Endodermal cell (in vitro differentiated cells): ENCODE measurements around the gene FAM89A. TPM values are rescaled to one million over a fixed set of nuclear protein-coding genes. Genes with fewer than 3 reads are reported as not detected.

ENCODE experiments used
- DNase-seq: peaks from one replicate; pipeline ENCODE4 v3.0.0-alpha.2; 2017
- H3K27ac ChIP-seq: 2 replicates; pipeline ENCODE4 v1.5.1; 2013; ENCODE audit warnings: mild to moderate bottlenecking, low read depth, low read length, moderate library complexity
- H3K27me3 ChIP-seq: 2 replicates; pipeline ENCODE4 v1.6.1; 2013; ENCODE audit warnings: mild to moderate bottlenecking, low read length, moderate library complexity; ENCODE audit not compliant: insufficient read depth, control insufficient read depth, poor library complexity, severe bottlenecking
- H3K36me3 ChIP-seq: 2 replicates; pipeline ENCODE4 v1.7.0; 2013; ENCODE audit warnings: mild to moderate bottlenecking, low read length, moderate library complexity; ENCODE audit not compliant: control insufficient read depth, insufficient read depth
- H3K4me1 ChIP-seq: one replicate; pipeline ENCODE4 v1.7.0; 2013; ENCODE audit warnings: low read length; ENCODE audit not compliant: control insufficient read depth, insufficient read depth
- H3K4me3 ChIP-seq: 2 replicates; pipeline ENCODE4 v1.5.1; 2013; ENCODE audit warnings: mild to moderate bottlenecking, low read length, moderate library complexity
- H3K9ac ChIP-seq: 2 replicates; pipeline ENCODE4 v1.6.1; 2013; ENCODE audit warnings: mild to moderate bottlenecking, low read length, moderate library complexity; ENCODE audit not compliant: poor library complexity, severe bottlenecking; ENCODE audit errors: extremely low read depth
- H3K9me3 ChIP-seq: 2 replicates; pipeline ENCODE4 v1.6.1; 2013; ENCODE audit warnings: mild to moderate bottlenecking, low read length, moderate library complexity; ENCODE audit not compliant: control insufficient read depth
- H3K27ac Mint-ChIP-seq: 2 replicates; pipeline ENCODE4 v1.8.0; 2020; ENCODE audit warnings: mixed read lengths
- H3K27me3 Mint-ChIP-seq: 2 replicates; pipeline ENCODE4 v1.8.0; 2021; ENCODE audit warnings: mild to moderate bottlenecking, mixed read lengths; ENCODE audit not compliant: insufficient read depth
- H3K36me3 Mint-ChIP-seq: 2 replicates; pipeline ENCODE4 v1.8.0; 2020; ENCODE audit warnings: low read depth, mixed read lengths
- H3K4me1 Mint-ChIP-seq: 2 replicates; pipeline ENCODE4 v1.8.0; 2020; ENCODE audit warnings: mixed read lengths
- H3K4me3 Mint-ChIP-seq: 2 replicates; pipeline ENCODE4 v1.8.0; 2020; ENCODE audit warnings: mild to moderate bottlenecking, moderate library complexity, mixed read lengths
- H3K9me3 Mint-ChIP-seq: 2 replicates; pipeline ENCODE4 v1.8.0; 2020; ENCODE audit warnings: mild to moderate bottlenecking, mixed read lengths
- WGBS, 2 experiments: methylation state at CpG; one replicate each; pipeline versions ENCODE4 v1.1.5 to v1.1.7; 2013; ENCODE audit warnings: missing lambda C conversion rate in 2 of 2, mixed read lengths in 1 of 2; ENCODE audit not compliant: insufficient coverage in 1 of 2, insufficient read length in 1 of 2; 5-methylcytosine and 5-hydroxymethylcytosine counted together
- total RNA-seq, 2 donors: library from RNA; stranded (reverse); fragmentation: NEBNext Ultra II Directional in 1 of 2; extraction: Animal tissue kit (Norgen Biotek cat#: 25700) in 1 of 2; gene quantifications; 2 replicates in 1 of 2; 3 replicates in 1 of 2; pipeline ENCODE4 v1.2.1, GENCODE V29; 2021
- TF ChIP-seq, protein P1 (sequence below): fragments of 200-600 bp; sonication (generic); conservative IDR thresholded peaks from 2 replicates; pipeline ENCODE4 v1.5.0; 2021; ENCODE audit warnings: antibody characterized with exemption, mild to moderate bottlenecking

Gene FAM89A
- total RNA-seq, 2 donors from 2014 or later, result 55.9 to 57.7 TPM

DNA sequence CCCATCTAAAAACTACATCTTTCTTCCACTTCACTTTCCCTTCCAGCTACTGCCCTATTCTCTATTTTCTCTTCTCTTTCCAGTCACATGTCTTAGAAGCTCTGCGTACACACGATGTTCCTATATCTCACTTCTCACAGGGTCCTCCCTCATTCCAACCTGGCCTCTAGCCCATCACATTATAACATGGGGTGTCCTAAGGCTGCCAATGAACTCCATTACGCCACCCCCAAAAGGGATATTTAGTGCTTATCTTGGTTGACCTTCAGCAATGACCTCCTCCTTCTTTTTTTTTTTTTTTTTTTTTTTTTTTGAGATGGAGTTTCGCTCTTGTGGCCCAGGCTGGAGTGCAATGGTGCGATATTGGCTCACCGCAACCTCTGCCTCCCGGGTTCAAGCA lies 38.2 kb upstream of the FAM89A start:
- H3K4me3 ChIP-seq, result no peak overlapping the region
- no peaks in the 10 kb centered on the region for H3K9me3 ChIP-seq
- H3K27me3 Mint-ChIP-seq, result peaks cover 64% of the 10 kb centered on the region
- DNase-seq, result no peak
- no peak overlapping the region for H3K4me3 Mint-ChIP-seq
- 96% methylated on average over 5 to 7 of the region's 7 CpGs for WGBS, 2 experiments
- H3K27me3 ChIP-seq, result no peaks in the 10 kb centered on the region
- H3K36me3 Mint-ChIP-seq, result no peaks in the 10 kb centered on the region
- peaks cover 2% of the 10 kb centered on the region for H3K9me3 Mint-ChIP-seq
- no peak overlapping the region for H3K9ac ChIP-seq
- no peaks in the 10 kb centered on the region for H3K4me1 ChIP-seq
- no peaks in the 10 kb centered on the region for H3K4me1 Mint-ChIP-seq
- H3K36me3 ChIP-seq, result no peaks in the 10 kb centered on the region
- no peak overlapping the region for H3K27ac Mint-ChIP-seq
- TF ChIP-seq, protein P1, sequence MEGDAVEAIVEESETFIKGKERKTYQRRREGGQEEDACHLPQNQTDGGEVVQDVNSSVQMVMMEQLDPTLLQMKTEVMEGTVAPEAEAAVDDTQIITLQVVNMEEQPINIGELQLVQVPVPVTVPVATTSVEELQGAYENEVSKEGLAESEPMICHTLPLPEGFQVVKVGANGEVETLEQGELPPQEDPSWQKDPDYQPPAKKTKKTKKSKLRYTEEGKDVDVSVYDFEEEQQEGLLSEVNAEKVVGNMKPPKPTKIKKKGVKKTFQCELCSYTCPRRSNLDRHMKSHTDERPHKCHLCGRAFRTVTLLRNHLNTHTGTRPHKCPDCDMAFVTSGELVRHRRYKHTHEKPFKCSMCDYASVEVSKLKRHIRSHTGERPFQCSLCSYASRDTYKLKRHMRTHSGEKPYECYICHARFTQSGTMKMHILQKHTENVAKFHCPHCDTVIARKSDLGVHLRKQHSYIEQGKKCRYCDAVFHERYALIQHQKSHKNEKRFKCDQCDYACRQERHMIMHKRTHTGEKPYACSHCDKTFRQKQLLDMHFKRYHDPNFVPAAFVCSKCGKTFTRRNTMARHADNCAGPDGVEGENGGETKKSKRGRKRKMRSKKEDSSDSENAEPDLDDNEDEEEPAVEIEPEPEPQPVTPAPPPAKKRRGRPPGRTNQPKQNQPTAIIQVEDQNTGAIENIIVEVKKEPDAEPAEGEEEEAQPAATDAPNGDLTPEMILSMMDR, result no peak
- H3K27ac ChIP-seq, result no peak overlapping the region

DNA sequence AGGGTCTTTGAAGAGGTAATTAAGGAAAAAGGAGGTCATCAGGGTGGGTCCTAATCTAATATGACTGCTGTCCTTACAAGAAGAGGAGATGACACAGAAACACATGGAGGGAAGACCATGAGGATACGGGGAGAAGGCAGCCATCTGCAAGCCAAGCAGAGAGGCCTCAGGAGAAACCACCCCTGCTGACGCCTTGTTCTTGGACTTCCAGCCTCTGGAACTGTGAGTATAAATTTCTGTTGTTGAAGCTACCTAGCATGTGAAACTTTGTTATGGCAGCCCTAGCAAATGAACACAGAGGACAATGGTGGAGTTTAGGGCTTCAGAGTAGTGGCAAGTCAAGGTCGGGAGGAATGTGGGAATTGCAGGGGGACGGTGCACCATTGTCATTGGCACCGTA lies 36.7 kb upstream of the FAM89A start:
- WGBS, 2 experiments, result 72 to 86% methylated on average over 4 to 5 of the region's 5 CpGs
- Mint-ChIP-seq H3K27me3 (peaks cover 54% of the 10 kb centered on the region), H3K4me1 (no peaks in the 10 kb centered on the region)

DNA sequence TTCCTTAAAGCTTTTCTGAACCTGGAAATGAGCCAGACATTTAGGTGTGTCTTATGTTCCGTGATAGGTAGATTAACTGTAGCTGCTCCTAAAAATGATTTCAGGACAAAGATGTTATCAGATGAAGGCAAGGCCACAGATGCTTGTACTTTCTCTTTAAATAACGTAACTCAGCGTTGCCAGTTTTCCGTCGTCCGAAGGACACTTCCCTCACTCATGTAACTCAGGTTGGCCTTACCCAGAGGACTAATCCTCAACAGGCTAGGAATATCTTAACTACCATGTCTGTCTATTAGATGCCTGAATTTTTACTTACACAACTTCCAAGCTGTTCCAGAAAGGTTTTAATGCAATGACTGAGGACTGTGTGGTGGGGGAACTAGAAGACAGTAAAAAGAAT lies 35.4 kb upstream of the FAM89A start:
- 82 to 87% methylated on average over 6 of the region's 6 CpGs for WGBS, 2 experiments
- Mint-ChIP-seq H3K27ac (no peak overlapping the region), H3K27me3 (peaks cover 49% of the 10 kb centered on the region), H3K4me3 (no peak overlapping the region), H3K36me3 (no peaks in the 10 kb centered on the region), H3K4me1 (no peaks in the 10 kb centered on the region), H3K9me3 (peaks cover 2% of the 10 kb centered on the region)
- no peaks in the 10 kb centered on the region for H3K36me3 ChIP-seq
- H3K4me1 ChIP-seq, result no peaks in the 10 kb centered on the region
- no peak overlapping the region for H3K4me3 ChIP-seq
- no peak for DNase-seq
- H3K9me3 ChIP-seq, result no peaks in the 10 kb centered on the region
- TF ChIP-seq, protein P1, result no peak
- H3K27me3 ChIP-seq, result no peaks in the 10 kb centered on the region
- H3K27ac ChIP-seq, result no peak overlapping the region
- no peak overlapping the region for H3K9ac ChIP-seq

More for the DNA sequence above, 36.7 kb upstream of the FAM89A start:
- no peak overlapping the region for H3K4me3 ChIP-seq
- H3K9me3 ChIP-seq, result no peaks in the 10 kb centered on the region
- Mint-ChIP-seq H3K9me3 (peaks cover 2% of the 10 kb centered on the region), H3K36me3 (no peaks in the 10 kb centered on the region), H3K4me3 (no peak overlapping the region), H3K27ac (no peak overlapping the region)
- no peaks in the 10 kb centered on the region for H3K36me3 ChIP-seq
- no peak for DNase-seq
- no peak overlapping the region for H3K9ac ChIP-seq
- H3K27me3 ChIP-seq, result no peaks in the 10 kb centered on the region
- TF ChIP-seq, protein P1, result no peak
- H3K27ac ChIP-seq, result no peak overlapping the region
- no peaks in the 10 kb centered on the region for H3K4me1 ChIP-seq
